DND-41 (cell line): Measurements from ENCODE around the gene SMARCB1.

Experiments used
- CTCF ChIP-seq: IDR thresholded peaks from 2 replicates; pipeline ENCODE4 v1.5.1; 2012; ENCODE audit warnings: borderline replicate concordance, low read length, moderate library complexity, mild to moderate bottlenecking; ENCODE audit not compliant: poor library complexity, severe bottlenecking; ENCODE audit errors: extremely low read depth
- EZH2 ChIP-seq: IDR thresholded peaks from 3 replicates; pipeline ENCODE4 v1.6.1; 2012; ENCODE audit warnings: borderline replicate concordance, low read depth, mild to moderate bottlenecking, moderate library complexity, low read length, inconsistent platforms; ENCODE audit not compliant: severe bottlenecking

GRCh38 chr22:23838681-23839468, 52.1 kb downstream of the SMARCB1 start, which contains the start of gene DERL3:
- no peak for TF ChIP-seq CTCF
- TF ChIP-seq EZH2, result no peak
